DOHH2 (cell line): Measurements from ENCODE around the gene COG2.
A peak's percentile ranks its signal among the peaks of the same experiment; 100 is the strongest.

Experiments
- H3F3A ChIP-seq: fragments of 200-600 bp; sonication (generic), shearing (Covaris generic); 2 replicates; pipeline ENCODE4 v1.6.0; 2016; ENCODE audit warnings: antibody characterized with exemption, mild to moderate bottlenecking; ENCODE audit not compliant: control insufficient read depth, insufficient read depth
- H3K27ac ChIP-seq: fragments of 200-600 bp; sonication (generic); 2 replicates; pipeline ENCODE4 v1.5.1; 2014; ENCODE audit warnings: low read depth, mild to moderate bottlenecking, low read length, moderate library complexity
- H3K27me3 ChIP-seq: fragments of 200-600 bp; sonication (generic); 2 replicates; pipeline ENCODE4 v1.6.1; 2014; ENCODE audit warnings: mild to moderate bottlenecking, low read length, mixed read lengths; ENCODE audit not compliant: control insufficient read depth
- H3K36me3 ChIP-seq: fragments of 200-600 bp; sonication (generic); 2 replicates; pipeline ENCODE4 v1.6.1; 2014; ENCODE audit warnings: mild to moderate bottlenecking, low read length, moderate library complexity, mixed read lengths; ENCODE audit not compliant: control insufficient read depth
- H3K4me1 ChIP-seq: fragments of 200-600 bp; sonication (generic); 2 replicates; pipeline ENCODE4 v1.6.1; 2014; ENCODE audit warnings: mild to moderate bottlenecking, low read length, mixed read lengths; ENCODE audit not compliant: control insufficient read depth
- H3K4me2 ChIP-seq: fragments of 200-600 bp; sonication (generic); 2 replicates; pipeline ENCODE4 v1.6.0; 2014; ENCODE audit warnings: mild to moderate bottlenecking, low read length, moderate library complexity
- H3K4me3 ChIP-seq: fragments of 200-600 bp; sonication (generic); 2 replicates; pipeline ENCODE4 v1.5.1; 2014; ENCODE audit warnings: mild to moderate bottlenecking, low read length, mixed read lengths
- H3K79me2 ChIP-seq: fragments of 200-600 bp; sonication (generic); 2 replicates; pipeline ENCODE4 v1.6.1; 2014; ENCODE audit warnings: mild to moderate bottlenecking, low read length, mixed read lengths; ENCODE audit not compliant: control insufficient read depth
- H3K9me2 ChIP-seq: fragments of 200-600 bp; sonication (generic); replicated peaks from 2 replicates; pipeline ENCODE4 v1.6.1; 2014; ENCODE audit warnings: mild to moderate bottlenecking, low read length, mixed read lengths; ENCODE audit not compliant: control insufficient read depth
- H3K9me3 ChIP-seq: fragments of 200-600 bp; sonication (generic); 2 replicates; pipeline ENCODE4 v1.6.1; 2014; ENCODE audit warnings: antibody characterized with exemption, low read length, mixed read lengths; ENCODE audit not compliant: control insufficient read depth, insufficient read depth
- H4K20me1 ChIP-seq: fragments of 200-600 bp; sonication (generic); 2 replicates; pipeline ENCODE4 v1.6.0; 2014; ENCODE audit warnings: low read depth, mild to moderate bottlenecking, antibody characterized with exemption, low read length, moderate library complexity; ENCODE audit not compliant: control insufficient read depth, insufficient read depth
- EZH2phosphoT487 ChIP-seq: fragments of 200-600 bp; sonication (generic); IDR thresholded peaks from 2 replicates; pipeline ENCODE4 v1.6.1; 2017; ENCODE audit warnings: borderline replicate concordance, mild to moderate bottlenecking, antibody characterized with exemption, low read length, moderate library complexity, mixed read lengths
- TF ChIP-seq, protein P1 (sequence below): fragments of 200-600 bp; sonication (generic); IDR thresholded peaks from one replicate; pipeline ENCODE4 v1.5.1; 2014; ENCODE audit warnings: antibody characterized with exemption, mild to moderate bottlenecking, low read depth, low read length; ENCODE audit not compliant: poor library complexity, severe bottlenecking

COG2 gene

DNA sequence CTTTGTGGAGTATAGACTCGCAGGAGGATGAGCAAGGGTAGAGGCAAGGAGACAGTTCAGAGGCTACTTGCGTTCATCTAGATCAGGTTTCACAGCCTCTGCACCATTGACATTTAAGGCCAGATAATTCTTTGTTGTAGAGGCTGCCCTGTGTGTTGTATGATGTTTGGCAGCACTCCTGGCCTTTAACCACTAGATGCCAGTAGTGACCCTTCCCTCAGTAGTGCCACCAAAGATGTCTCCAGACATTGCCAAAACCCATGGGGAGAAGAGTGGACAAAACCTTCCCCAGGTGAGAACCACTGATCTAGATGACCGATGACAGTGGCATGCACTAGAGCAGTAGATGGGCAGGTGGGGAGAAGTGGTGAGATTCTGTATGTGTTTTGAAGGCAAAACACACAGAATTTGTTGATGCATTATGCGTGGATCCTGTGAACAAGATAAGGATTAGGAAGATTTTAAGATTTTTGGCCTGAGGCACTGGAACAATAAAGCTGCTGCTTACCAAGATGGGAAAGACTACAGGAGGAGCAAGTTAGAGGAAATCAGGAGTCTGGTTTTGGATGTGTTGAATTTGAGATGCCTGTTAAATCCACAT is 9.9 kb upstream of the COG2 start:
- Histone ChIP-seq H3K4me3 (no peak overlapping the region), H4K20me1 (no peaks in the 10 kb centered on the region), H3K4me1 (peaks cover 4% of the 10 kb centered on the region; the same call in 1 of the 2 replicates), H3K36me3 (no peaks in the 10 kb centered on the region), H3K27ac (no peak overlapping the region), H3K9me2 (no peaks in the 10 kb centered on the region), H3F3A (no peaks in the 10 kb centered on the region), H3K4me2 (no peak overlapping the region), H3K27me3 (peaks cover 28% of the 10 kb centered on the region), H3K9me3 (no peaks in the 10 kb centered on the region), H3K79me2 (no peaks in the 10 kb centered on the region)
- TF ChIP-seq, protein P1, sequence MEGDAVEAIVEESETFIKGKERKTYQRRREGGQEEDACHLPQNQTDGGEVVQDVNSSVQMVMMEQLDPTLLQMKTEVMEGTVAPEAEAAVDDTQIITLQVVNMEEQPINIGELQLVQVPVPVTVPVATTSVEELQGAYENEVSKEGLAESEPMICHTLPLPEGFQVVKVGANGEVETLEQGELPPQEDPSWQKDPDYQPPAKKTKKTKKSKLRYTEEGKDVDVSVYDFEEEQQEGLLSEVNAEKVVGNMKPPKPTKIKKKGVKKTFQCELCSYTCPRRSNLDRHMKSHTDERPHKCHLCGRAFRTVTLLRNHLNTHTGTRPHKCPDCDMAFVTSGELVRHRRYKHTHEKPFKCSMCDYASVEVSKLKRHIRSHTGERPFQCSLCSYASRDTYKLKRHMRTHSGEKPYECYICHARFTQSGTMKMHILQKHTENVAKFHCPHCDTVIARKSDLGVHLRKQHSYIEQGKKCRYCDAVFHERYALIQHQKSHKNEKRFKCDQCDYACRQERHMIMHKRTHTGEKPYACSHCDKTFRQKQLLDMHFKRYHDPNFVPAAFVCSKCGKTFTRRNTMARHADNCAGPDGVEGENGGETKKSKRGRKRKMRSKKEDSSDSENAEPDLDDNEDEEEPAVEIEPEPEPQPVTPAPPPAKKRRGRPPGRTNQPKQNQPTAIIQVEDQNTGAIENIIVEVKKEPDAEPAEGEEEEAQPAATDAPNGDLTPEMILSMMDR = peak; percentile 55
- TF ChIP-seq EZH2phosphoT487 = no peak

DNA sequence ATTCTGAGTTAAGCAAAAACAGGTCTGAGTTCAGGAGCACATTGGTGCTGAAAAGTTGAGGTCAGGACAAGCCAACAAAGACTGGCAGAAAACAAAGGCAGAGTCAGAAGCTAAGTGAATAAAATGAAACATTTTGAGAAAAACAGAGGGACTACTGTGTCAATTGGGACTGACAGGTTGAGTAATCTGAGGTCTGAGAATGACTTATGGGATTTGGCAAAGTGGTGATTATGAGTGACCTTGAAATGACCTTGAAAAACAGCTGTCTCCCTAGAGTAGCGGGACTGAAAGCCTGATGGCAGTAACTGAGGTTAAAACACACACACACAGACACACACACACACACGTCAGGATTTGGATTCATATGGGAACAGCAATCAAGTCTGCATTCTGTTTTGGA is 8.8 kb upstream of the COG2 start:
- peaks cover 4% of the 10 kb centered on the region; the same call in 1 of the 2 replicates for H3K4me1 ChIP-seq
- no peak for TF ChIP-seq EZH2phosphoT487
- TF ChIP-seq, protein P1 = no peak
- no peaks in the 10 kb centered on the region for H3F3A ChIP-seq
- H3K27ac ChIP-seq = no peak overlapping the region
- no peaks in the 10 kb centered on the region for H3K36me3 ChIP-seq
- H3K9me3 ChIP-seq = no peaks in the 10 kb centered on the region
- H3K9me2 ChIP-seq = no peaks in the 10 kb centered on the region
- no peak overlapping the region for H3K4me3 ChIP-seq
- H3K79me2 ChIP-seq = no peaks in the 10 kb centered on the region
- H4K20me1 ChIP-seq = no peaks in the 10 kb centered on the region
- peaks cover 30% of the 10 kb centered on the region for H3K27me3 ChIP-seq
- no peak overlapping the region for H3K4me2 ChIP-seq

DNA sequence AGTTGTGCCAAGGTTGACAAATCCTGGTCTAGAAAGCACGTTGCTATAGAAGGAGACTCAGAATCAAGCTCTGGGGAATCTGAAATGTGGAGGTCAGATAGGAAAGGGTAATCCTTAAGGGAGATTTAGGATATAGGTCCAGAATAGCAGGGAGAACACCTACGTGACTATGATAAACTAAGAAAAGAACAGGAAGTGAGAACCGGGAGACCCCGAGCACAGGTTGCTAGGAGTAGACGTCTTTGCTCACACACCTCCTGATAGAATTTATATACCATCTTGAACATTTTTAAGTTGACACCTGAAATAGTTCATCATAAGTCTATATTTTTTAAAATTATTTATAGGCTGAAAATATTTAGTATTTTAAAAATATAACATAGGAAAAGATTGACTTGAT is 7.9 kb upstream of the COG2 start:
- Histone ChIP-seq H3K4me3 (no peak overlapping the region), H3K4me2 (no peak overlapping the region), H3K79me2 (no peaks in the 10 kb centered on the region), H3K27me3 (peaks cover 38% of the 10 kb centered on the region), H3K4me1 (peaks cover 4% of the 10 kb centered on the region; the same call in 1 of the 2 replicates), H3K9me3 (no peaks in the 10 kb centered on the region), H3F3A (no peaks in the 10 kb centered on the region), H3K36me3 (no peaks in the 10 kb centered on the region), H3K9me2 (no peaks in the 10 kb centered on the region), H4K20me1 (no peaks in the 10 kb centered on the region), H3K27ac (no peak overlapping the region)
- TF ChIP-seq, protein P1 = no peak
- no peak for TF ChIP-seq EZH2phosphoT487
